K562 (cell line): ENCODE measurements around the gene MX1. TPM values are rescaled to one million over a fixed set of nuclear protein-coding genes. Genes with fewer than 3 reads are reported as not detected.
A peak's percentile ranks its signal among the peaks of the same experiment; 100 is the strongest.
"Not testable (repeated sequence)": the region's sequence is repeated elsewhere in the genome, so short reads cannot be mapped to it uniquely, and the experiment has no call there.

Experiments
- ATAC-seq: fragments of 200-7000 bp; cut with Tn5 transposase; 3 replicates; pipeline ENCODE4 v1.9.1; 2020; ENCODE audit warnings: moderate library complexity
- BruUV-seq: library from RNA; stranded (reverse); fragments of 400-500 nt; replicated peaks from 2 replicates; lab custom pipeline; 2021; lab: Mats Ljungman, UMichigan
- CTCF ChIA-PET: fragments of 300-600 bp; formaldehyde crosslinking; extraction: SDS; loops from one replicate; lab custom pipeline; 2021; ENCODE audit warnings: low intra/inter-chr PET ratio; lab: Yijun Ruan, JAX
- POLR2A ChIA-PET: fragments of 300-600, 350-650 bp; sonication (Branson Sonifier 250); formaldehyde crosslinking; extraction: SDS; loops from one replicate; lab custom pipeline; 2021; ENCODE audit warnings: antibody characterized with exemption, inconsistent platforms; lab: Yijun Ruan, JAX
- DNase-seq, 4 experiments: peaks; one replicate each; pipeline versions ENCODE4 v3.0.0 to v3.0.0-alpha.2; 2011 to 2018; ENCODE audit warnings: low spot score in 3 of 4, mixed read lengths in 3 of 4; ENCODE audit errors: extremely low read depth in 1 of 4
- FAIRE-seq: peaks from 2 replicates; lab custom pipeline; 2011; peaks lifted over from hg19 to GRCh38; lab: Jason Lieb, UNC
- H2AFZ ChIP-seq: 2 replicates; pipeline ENCODE4 v1.6.0; 2011; ENCODE audit warnings: low read depth, low read length, control low read depth, inconsistent platforms
- H3K27ac ChIP-seq: fragments of 200-600 bp; 3 replicates; pipeline ENCODE4 v1.8.0; 2011; ENCODE audit warnings: low read depth, mild to moderate bottlenecking, control low read depth, inconsistent platforms, low read length, moderate library complexity, mixed read lengths; ENCODE audit errors: extremely low read depth
- H3K27me3 ChIP-seq, 2 experiments: fragments of 300-600 bp in 1 of 2; 2 replicates in 1 of 2; 3 replicates in 1 of 2; pipeline versions ENCODE4 v1.6.0 to v1.8.0; 2011; ENCODE audit warnings: inconsistent platforms in 2 of 2, low read length in 2 of 2, mild to moderate bottlenecking in 1 of 2, mixed read lengths in 1 of 2, moderate library complexity in 1 of 2; ENCODE audit not compliant: control insufficient read depth in 2 of 2, insufficient read depth in 2 of 2
- H3K36me3 ChIP-seq: fragments of 300-600 bp; 3 replicates; pipeline ENCODE4 v1.8.0; 2011; ENCODE audit warnings: mild to moderate bottlenecking, low read length, inconsistent platforms; ENCODE audit not compliant: control insufficient read depth, insufficient read depth
- H3K4me1 ChIP-seq, 2 experiments: fragments of 200-600 bp in 1 of 2; replicated peaks in 1 of 2; 2 replicates in 1 of 2; 3 replicates in 1 of 2; pipeline versions ENCODE4 v1.5.1 to v1.8.0; 2011; ENCODE audit warnings: inconsistent platforms in 2 of 2, low read length in 2 of 2, mild to moderate bottlenecking in 1 of 2, mixed read lengths in 1 of 2, moderate library complexity in 1 of 2; ENCODE audit not compliant: control insufficient read depth in 2 of 2, insufficient read depth in 2 of 2
- H3K4me2 ChIP-seq: 2 replicates; pipeline ENCODE4 v1.6.1; 2011; ENCODE audit warnings: low read length, control low read depth, inconsistent platforms, mixed read lengths; ENCODE audit not compliant: insufficient read depth
- H3K4me3 ChIP-seq: fragments of 200-600 bp; sonication (generic), shearing (Covaris generic); 2 replicates; pipeline ENCODE4 v1.5.1; 2016; ENCODE audit warnings: control low read depth, inconsistent platforms
- H3K79me2 ChIP-seq: fragments of 200-600 bp; 3 replicates; pipeline ENCODE4 v1.8.0; 2011; ENCODE audit warnings: low read length, inconsistent platforms; ENCODE audit not compliant: control insufficient read depth, insufficient read depth
- H3K9ac ChIP-seq, 2 experiments: 2 replicates each; pipeline versions ENCODE4 v1.6.0 to v1.6.1; 2011; ENCODE audit warnings: low read depth in 2 of 2, low read length in 2 of 2, control low read depth in 1 of 2, inconsistent platforms in 1 of 2, mild to moderate bottlenecking in 1 of 2, mixed read lengths in 1 of 2; ENCODE audit not compliant: insufficient read depth in 1 of 2
- H3K9me1 ChIP-seq: one replicate; pipeline ENCODE4 v1.6.0; 2011; ENCODE audit warnings: inconsistent platforms, mild to moderate bottlenecking, low read length, moderate library complexity; ENCODE audit not compliant: control insufficient read depth, insufficient read depth
- H3K9me3 ChIP-seq: replicated peaks from 2 replicates; pipeline ENCODE4 v1.5.1; 2011; ENCODE audit warnings: low read depth, low read length, inconsistent platforms; ENCODE audit not compliant: control insufficient read depth, insufficient read depth
- H4K20me1 ChIP-seq: replicated peaks from 2 replicates; pipeline ENCODE4 v1.6.1; 2011; ENCODE audit warnings: low read length, inconsistent platforms, mixed read lengths; ENCODE audit not compliant: control insufficient read depth, insufficient read depth
- PHF8 ChIP-seq: fragments of 200-600 bp; sonication (generic); IDR thresholded peaks from 2 replicates; pipeline ENCODE4 v1.6.1; 2012; ENCODE audit warnings: mixed run types, mild to moderate bottlenecking, inconsistent platforms, low read length, moderate library complexity, borderline replicate concordance
- ZFX ChIP-seq: sonication (generic); formaldehyde crosslinking; IDR thresholded peaks from 2 replicates; pipeline ENCODE4 v1.8.0; 2022; ENCODE audit warnings: mild to moderate bottlenecking, missing genetic modification reagents, moderate library complexity
- WGBS: fragments of 100-300 bp; shearing (Covaris generic); methylation state at CpG from one replicate; pipeline ENCODE4 v1.1.6; 2016; ENCODE audit warnings: low coverage, mixed read lengths; ENCODE audit not compliant: insufficient coverage; ENCODE audit errors: missing lambda C conversion rate; 5-methylcytosine and 5-hydroxymethylcytosine counted together
- in situ Hi-C: fragments of 300-500 bp; cut with MboI; formaldehyde crosslinking; loops from 4 replicates; pipeline ENCODE4 v1.15.0; 2018; ENCODE audit warnings: inconsistent platforms, mixed read lengths
- intact Hi-C: fragments of 100-400 bp; cut with micrococcal nuclease; formaldehyde crosslinking; loops from 2 replicates; pipeline ENCODE4 v1.14.2; 2022
- polyA plus RNA-seq, 8 experiments: library from polyadenylated mRNA; depleted of rRNA in 4 of 8; stranded (reverse) in 5 of 8; unstranded in 3 of 8; fragments of >200 nt; fragmentation: Nextera tagmentation in 2 of 8; fragmentation: Illumina TruSeq in 1 of 8; extraction: Ambion mirVana in 2 of 8; extraction: Trizol in 1 of 8; gene quantifications; 2 replicates each; pipeline versions ENCODE4 v1.2.1 to v1.2.3, GENCODE V29; 2011 to 2014; ENCODE audit warnings: inconsistent platforms in 1 of 8, missing spikeins in 1 of 8
- total RNA-seq, 7 experiments: library from RNA; depleted of rRNA in 6 of 7; stranded (reverse); fragments of >200 nt in 6 of 7; fragmentation: Illumina TruSeq in 2 of 7; extraction: Trizol in 2 of 7; gene quantifications; 2 replicates each; pipeline versions ENCODE4 v1.2.1 to v1.2.3, GENCODE V29; 2011 to 2021; ENCODE audit warnings: low replicate concordance in 1 of 7
- TF ChIP-seq, protein P1 (sequence below): fragments of 450-650 bp; IDR thresholded peaks from 2 replicates; pipeline ENCODE4 v1.6.1; 2016; ENCODE audit warnings: missing biosample characterization, missing genetic modification characterization
- TF ChIP-seq, protein P2 (sequence below), 2 experiments: fragments of 450-650 bp; IDR thresholded peaks; 2 replicates each; pipeline ENCODE4 v1.6.1; 2016; ENCODE audit warnings: mild to moderate bottlenecking in 2 of 2, borderline replicate concordance in 1 of 2, low read depth in 1 of 2, moderate library complexity in 1 of 2
- TF ChIP-seq, protein P3 (sequence below): fragments of 200-800 bp; sonication (Bioruptor generic); IDR thresholded peaks from 2 replicates; pipeline ENCODE4 v1.6.1; 2017; ENCODE audit warnings: missing genetic modification characterization, missing compliant biosample characterization

MX1 gene
- total and polyA plus RNA-seq, 9 of the 15 experiments (the other 6 are each of a cell fraction or from before 2014, with no cell fraction given) = 0.07 to 0.51 (median 0.21) TPM; not detected in 5

DNA sequence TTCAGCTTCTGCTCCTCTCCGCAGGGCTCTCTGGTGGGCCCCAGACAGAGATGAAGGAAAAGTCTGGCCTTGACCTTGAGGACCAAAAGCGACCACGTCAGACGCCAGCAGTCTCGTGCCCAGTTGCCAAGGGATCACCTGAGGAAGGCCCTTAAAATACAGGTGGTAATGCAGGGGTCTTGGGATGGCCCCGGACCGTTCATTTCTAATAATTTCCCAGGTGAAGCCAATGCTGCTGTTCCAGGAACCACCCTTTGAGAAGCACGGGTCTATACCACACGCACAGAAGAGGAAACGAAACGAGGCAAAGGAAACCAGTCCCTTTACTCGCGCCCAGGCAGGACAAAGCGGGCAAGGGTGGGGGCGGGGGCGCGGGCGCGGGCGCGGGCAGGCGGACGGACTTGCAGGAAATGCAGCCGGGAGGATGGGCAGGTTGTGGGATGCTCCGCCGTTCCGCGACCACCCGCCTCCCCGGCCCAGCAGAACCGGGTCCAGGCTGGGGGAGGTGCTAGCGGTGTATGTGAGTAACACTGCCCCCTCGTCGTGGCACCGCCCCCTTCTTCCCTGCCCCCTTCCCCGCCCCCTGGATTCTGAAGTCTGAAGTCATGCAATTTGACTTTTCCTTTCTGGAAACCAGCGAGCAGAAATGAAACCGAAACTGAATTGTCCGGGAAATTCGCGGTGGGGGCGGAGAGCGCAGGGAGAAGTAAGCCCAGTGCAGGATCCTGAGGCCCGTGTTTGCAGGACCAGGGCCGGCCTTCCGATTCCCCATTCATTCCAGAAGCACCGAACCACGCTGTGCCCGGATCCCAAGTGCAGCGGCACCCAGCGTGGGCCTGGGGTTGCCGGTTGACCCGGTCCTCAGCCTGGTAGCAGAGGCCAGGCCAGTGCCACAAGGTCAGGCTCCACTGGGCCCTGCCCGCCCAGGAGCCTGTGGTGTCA lies 5.8 kb upstream of the MX1 start (continued):
- TF ChIP-seq, protein P1, sequence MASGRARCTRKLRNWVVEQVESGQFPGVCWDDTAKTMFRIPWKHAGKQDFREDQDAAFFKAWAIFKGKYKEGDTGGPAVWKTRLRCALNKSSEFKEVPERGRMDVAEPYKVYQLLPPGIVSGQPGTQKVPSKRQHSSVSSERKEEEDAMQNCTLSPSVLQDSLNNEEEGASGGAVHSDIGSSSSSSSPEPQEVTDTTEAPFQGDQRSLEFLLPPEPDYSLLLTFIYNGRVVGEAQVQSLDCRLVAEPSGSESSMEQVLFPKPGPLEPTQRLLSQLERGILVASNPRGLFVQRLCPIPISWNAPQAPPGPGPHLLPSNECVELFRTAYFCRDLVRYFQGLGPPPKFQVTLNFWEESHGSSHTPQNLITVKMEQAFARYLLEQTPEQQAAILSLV (tag) = peak; percentile 63; the same call in 1 of the 2 replicates
- TF ChIP-seq, protein P2, sequence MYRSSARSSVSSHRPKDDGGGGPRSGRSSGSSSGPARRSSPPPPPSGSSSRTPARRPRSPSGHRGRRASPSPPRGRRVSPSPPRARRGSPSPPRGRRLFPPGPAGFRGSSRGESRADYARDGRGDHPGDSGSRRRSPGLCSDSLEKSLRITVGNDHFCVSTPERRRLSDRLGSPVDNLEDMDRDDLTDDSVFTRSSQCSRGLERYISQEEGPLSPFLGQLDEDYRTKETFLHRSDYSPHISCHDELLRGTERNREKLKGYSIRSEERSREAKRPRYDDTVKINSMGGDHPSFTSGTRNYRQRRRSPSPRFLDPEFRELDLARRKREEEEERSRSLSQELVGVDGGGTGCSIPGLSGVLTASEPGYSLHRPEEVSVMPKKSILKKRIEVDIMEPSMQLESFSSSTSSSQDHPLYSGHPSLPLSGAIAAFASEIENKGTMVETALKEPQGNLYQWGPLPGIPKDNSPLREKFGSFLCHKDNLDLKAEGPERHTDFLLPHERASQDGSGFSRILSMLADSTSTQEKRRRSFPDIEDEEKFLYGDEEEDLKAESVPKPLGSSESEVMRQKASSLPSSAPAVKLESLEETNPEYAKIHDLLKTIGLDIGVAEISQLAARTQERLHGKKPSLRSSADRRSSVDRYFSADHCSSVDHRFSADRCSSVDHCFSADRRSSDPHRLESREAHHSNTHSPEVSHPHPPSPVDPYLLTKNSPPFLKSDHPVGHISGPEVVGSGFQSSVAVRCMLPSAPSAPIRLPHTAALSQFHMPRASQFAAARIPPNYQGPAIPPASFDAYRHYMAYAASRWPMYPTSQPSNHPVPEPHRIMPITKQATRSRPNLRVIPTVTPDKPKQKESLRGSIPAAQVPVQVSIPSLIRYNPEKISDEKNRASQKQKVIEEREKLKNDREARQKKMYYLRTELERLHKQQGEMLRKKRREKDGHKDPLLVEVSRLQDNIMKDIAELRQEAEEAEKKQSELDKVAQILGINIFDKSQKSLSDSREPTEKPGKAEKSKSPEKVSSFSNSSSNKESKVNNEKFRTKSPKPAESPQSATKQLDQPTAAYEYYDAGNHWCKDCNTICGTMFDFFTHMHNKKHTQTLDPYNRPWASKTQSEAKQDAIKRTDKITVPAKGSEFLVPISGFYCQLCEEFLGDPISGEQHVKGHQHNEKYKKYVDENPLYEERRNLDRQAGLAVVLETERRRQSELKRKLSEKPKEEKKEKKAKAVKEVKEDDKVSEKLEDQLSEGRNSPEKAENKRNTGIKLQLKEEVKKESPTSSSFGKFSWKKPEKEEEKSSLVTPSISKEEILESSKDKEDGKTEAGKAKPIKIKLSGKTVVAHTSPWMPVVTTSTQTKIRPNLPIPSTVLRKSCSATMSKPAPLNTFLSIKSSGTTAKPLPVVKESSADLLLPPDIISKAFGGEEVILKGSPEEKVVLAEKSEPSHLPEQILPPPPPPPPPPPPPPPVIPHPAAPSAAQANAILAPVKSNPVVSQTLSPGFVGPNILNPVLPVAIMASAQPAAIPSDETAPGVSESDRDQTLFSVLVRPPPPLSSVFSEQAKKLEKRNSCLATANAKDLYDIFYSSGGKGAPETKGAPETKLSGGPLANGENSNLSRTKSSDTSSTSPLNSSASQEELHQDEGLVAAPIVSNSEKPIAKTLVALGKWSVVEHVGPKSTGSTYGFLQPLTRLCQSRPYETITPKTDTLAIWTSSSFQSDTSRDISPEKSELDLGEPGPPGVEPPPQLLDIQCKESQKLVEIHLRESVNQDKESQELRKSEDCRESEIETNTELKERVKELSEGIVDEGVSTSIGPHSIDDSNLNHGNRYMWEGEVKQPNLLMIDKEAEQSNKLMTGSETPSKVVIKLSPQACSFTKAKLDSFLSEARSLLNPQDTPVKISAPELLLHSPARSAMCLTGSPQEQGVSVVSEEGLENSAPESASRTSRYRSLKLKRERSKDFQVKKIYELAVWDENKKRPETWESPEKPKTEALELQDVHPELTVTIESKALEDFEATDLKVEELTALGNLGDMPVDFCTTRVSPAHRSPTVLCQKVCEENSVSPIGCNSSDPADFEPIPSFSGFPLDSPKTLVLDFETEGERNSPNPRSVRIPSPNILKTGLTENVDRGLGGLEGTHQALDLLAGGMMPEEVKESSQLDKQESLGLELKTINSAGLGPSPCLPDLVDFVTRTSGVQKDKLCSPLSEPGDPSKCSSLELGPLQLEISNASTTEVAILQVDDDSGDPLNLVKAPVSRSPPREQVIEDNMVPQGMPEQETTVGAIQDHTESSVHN (IDR thresholded peaks at IDR 0.05; ENCODE audit: borderline replicate concordance in 1 of 2, low read depth in 1 of 2) = peak in 1 of 2 experiments; percentile 40; a peak in 1 of 4 replicates
- TF ChIP-seq, protein P3, sequence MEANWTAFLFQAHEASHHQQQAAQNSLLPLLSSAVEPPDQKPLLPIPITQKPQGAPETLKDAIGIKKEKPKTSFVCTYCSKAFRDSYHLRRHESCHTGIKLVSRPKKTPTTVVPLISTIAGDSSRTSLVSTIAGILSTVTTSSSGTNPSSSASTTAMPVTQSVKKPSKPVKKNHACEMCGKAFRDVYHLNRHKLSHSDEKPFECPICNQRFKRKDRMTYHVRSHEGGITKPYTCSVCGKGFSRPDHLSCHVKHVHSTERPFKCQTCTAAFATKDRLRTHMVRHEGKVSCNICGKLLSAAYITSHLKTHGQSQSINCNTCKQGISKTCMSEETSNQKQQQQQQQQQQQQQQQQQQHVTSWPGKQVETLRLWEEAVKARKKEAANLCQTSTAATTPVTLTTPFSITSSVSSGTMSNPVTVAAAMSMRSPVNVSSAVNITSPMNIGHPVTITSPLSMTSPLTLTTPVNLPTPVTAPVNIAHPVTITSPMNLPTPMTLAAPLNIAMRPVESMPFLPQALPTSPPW = peak; percentile 61; the same call in 1 of the 2 replicates
- TF ChIP-seq ZFX (CRISPR knock-in tag) (peak; percentile 15; the same call in 1 of the 2 replicates), PHF8 (peak; percentile 44; the same call in 1 of the 2 replicates)

DNA sequence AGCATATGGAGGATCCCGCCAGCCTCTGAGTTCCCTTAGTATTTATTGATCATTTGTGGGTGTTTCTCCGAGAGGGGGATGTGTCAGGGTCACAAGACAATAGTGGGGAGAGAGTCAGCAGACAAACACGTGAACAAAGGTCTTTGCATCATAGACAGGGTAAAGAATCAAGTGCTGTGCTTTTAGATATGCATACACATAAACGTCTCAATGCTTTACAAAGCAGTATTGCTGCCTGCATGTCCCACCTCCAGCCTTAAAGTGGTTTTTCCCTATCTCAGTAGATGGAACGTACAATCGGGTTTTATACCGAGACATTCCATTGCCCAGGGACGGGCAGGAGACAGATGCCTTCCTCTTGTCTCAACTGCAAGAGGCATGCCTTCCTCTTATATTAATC lies 5.0 kb upstream of the MX1 start:
- intact Hi-C loops, H3K4me2 ChIP-seq, in situ Hi-C loops, H3K79me2 ChIP-seq, H3K4me3 ChIP-seq, H3K9me1 ChIP-seq, H3K36me3 ChIP-seq, FAIRE-seq, DNase-seq, BruUV-seq, POLR2A ChIA-PET, CTCF ChIA-PET, H3K27ac ChIP-seq, H2AFZ ChIP-seq, H4K20me1 ChIP-seq, ATAC-seq, H3K9me3 ChIP-seq, H3K9ac ChIP-seq: not testable (repeated sequence)
- 3% methylated on average over 6 of the region's 8 CpGs for WGBS
- Histone ChIP-seq H3K4me1 (peaks cover 0 to 13% of the 10 kb centered on the region in 2 experiments; a peak in 2 of 5 replicates), H3K27me3 (peaks cover 5 to 20% of the 10 kb centered on the region in 2 experiments; a peak in 4 of 5 replicates)
